GM21526 (cell line): ENCODE data around the gene SH3GL3.

Experiments used
- ATAC-seq: cut with Tn5 transposase; IDR thresholded peaks from one replicate; pipeline ENCODE4 v1.9.1; 2021; ENCODE audit warnings: moderate library complexity; ENCODE audit not compliant: unreplicated experiment, low FRiP score

The SH3GL3 gene

GRCh38 chr15:83446904-83447709, at the start of gene SH3GL3:
Gene SH3GL3 (plus strand): TSS chr15:83447341. CDS start chr15:83447534, 193 bp downstream.
- ATAC-seq: peak; percentile 75

GRCh38 chr15:83398626-83399025, 48.5 kb upstream of the SH3GL3 start:
- ATAC-seq: no peak

GRCh38 chr15:83404121-83404520, 43.0 kb upstream of the SH3GL3 start:
- ATAC-seq: no peak

- no peak for ATAC-seq
Measured at GRCh38 chr15:83410532-83410931, 36.6 kb upstream of the SH3GL3 start.

- no peak for ATAC-seq
Measured at GRCh38 chr15:83413054-83413719, 34.0 kb upstream of the SH3GL3 start.

GRCh38 chr15:83422081-83422480, 25.1 kb upstream of the SH3GL3 start:
- ATAC-seq: no peak

GRCh38 chr15:83422541-83422940, 24.6 kb upstream of the SH3GL3 start:
- ATAC-seq: no peak

- ATAC-seq: no peak
Measured at GRCh38 chr15:83424101-83424500, 23.0 kb upstream of the SH3GL3 start.

GRCh38 chr15:83430441-83430840, 16.7 kb upstream of the SH3GL3 start:
- ATAC-seq: no peak

GRCh38 chr15:83431521-83431920, 15.6 kb upstream of the SH3GL3 start:
- no peak for ATAC-seq

GRCh38 chr15:83435202-83435601, 11.9 kb upstream of the SH3GL3 start:
- no peak for ATAC-seq

- ATAC-seq: no peak
Measured at GRCh38 chr15:83435782-83436181, 11.4 kb upstream of the SH3GL3 start.

- ATAC-seq: no peak
Measured at GRCh38 chr15:83436513-83437158, 10.5 kb upstream of the SH3GL3 start.

GRCh38 chr15:83443076-83443847, 3.9 kb upstream of the SH3GL3 start:
- ATAC-seq: no peak

GRCh38 chr15:83444936-83445335, 2.2 kb upstream of the SH3GL3 start:
- no peak for ATAC-seq

GRCh38 chr15:83445643-83446042, 1.5 kb upstream of the SH3GL3 start:
- no peak for ATAC-seq

- ATAC-seq: no peak
Measured at GRCh38 chr15:83446417-83446816, 724 bp upstream of the SH3GL3 start.

GRCh38 chr15:83449250-83449671, 2.1 kb downstream of the SH3GL3 start:
- no peak for ATAC-seq

GRCh38 chr15:83449937-83450506, 2.9 kb downstream of the SH3GL3 start:
- ATAC-seq: no peak

GRCh38 chr15:83457149-83457548, 10.0 kb downstream of the SH3GL3 start:
- no peak for ATAC-seq
